Smooth muscle cell (in vitro differentiated cells): ENCODE results near the gene EGFL7. TPM values are rescaled to one million over a fixed set of nuclear protein-coding genes. Genes with fewer than 3 reads are reported as not detected.

Experiments used
- DNase-seq: peaks from one replicate; lab custom pipeline; 2025; ENCODE audit not compliant: unreplicated experiment; lab: John Stamatoyannopoulos, UW
- H2AFZ ChIP-seq: fragments of 200-600 bp; sonication (generic); 2 replicates; pipeline ENCODE4 v1.6.0; 2016; ENCODE audit warnings: antibody characterized with exemption, low read depth, mild to moderate bottlenecking
- H3F3A ChIP-seq: fragments of 200-600 bp; sonication (generic); 2 replicates; pipeline ENCODE4 v1.6.0; 2017; ENCODE audit warnings: antibody characterized with exemption, low read depth
- H3K27ac ChIP-seq: fragments of 200-600 bp; sonication (generic); 2 replicates; pipeline ENCODE4 v1.5.1; 2016; ENCODE audit warnings: low read depth, mild to moderate bottlenecking
- H3K27me3 ChIP-seq: fragments of 200-600 bp; sonication (generic); 2 replicates; pipeline ENCODE4 v1.6.1; 2016; ENCODE audit warnings: low read depth, mild to moderate bottlenecking
- H3K36me3 ChIP-seq: fragments of 200-600 bp; sonication (generic); 2 replicates; pipeline ENCODE4 v1.5.1; 2016; ENCODE audit warnings: low read depth
- H3K4me1 ChIP-seq: fragments of 200-600 bp; sonication (generic); 2 replicates; pipeline ENCODE4 v1.5.1; 2016; ENCODE audit warnings: low read depth
- H3K4me2 ChIP-seq: fragments of 200-600 bp; sonication (generic); 2 replicates; pipeline ENCODE4 v1.6.0; 2016; ENCODE audit warnings: mild to moderate bottlenecking
- H3K4me3 ChIP-seq: fragments of 200-600 bp; sonication (generic); 2 replicates; pipeline ENCODE4 v1.5.1; 2016; ENCODE audit warnings: mild to moderate bottlenecking
- H3K79me2 ChIP-seq: fragments of 200-600 bp; sonication (generic); 2 replicates; pipeline ENCODE4 v1.6.0; 2016; ENCODE audit warnings: low read depth, mild to moderate bottlenecking
- H3K9ac ChIP-seq: fragments of 200-600 bp; sonication (generic); 2 replicates; pipeline ENCODE4 v1.6.0; 2016; ENCODE audit warnings: low read depth
- H3K9me3 ChIP-seq: fragments of 200-600 bp; sonication (generic); replicated peaks from 2 replicates; pipeline ENCODE4 v1.5.1; 2016; ENCODE audit warnings: low read depth
- H4K20me1 ChIP-seq: fragments of 200-600 bp; sonication (generic); 2 replicates; pipeline ENCODE4 v1.6.0; 2016; ENCODE audit warnings: low read depth
- WGBS: methylation state at CpG from one replicate; pipeline ENCODE4 v1.1.7; 2016; ENCODE audit warnings: low lambda C conversion rate; 5-methylcytosine and 5-hydroxymethylcytosine counted together
- polyA plus RNA-seq: library from polyadenylated mRNA; unstranded; fragments of >200 nt; fragmentation: Nextera tagmentation; extraction: Ambion mirVana; gene quantifications from 2 replicates; pipeline ENCODE4 v1.2.1, GENCODE V29; 2016
- total RNA-seq: library from RNA; depleted of rRNA; stranded (reverse); fragments of >200 nt; gene quantifications from 2 replicates; pipeline ENCODE4 v1.2.3, GENCODE V29; 2014
- TF ChIP-seq, protein P1 (sequence below): fragments of 200-600 bp; sonication (generic); IDR thresholded peaks from 2 replicates; pipeline ENCODE4 v1.5.1; 2017; ENCODE audit warnings: borderline replicate concordance, mild to moderate bottlenecking, antibody characterized with exemption; ENCODE audit not compliant: insufficient read depth, poor library complexity, severe bottlenecking

Gene EGFL7
- total and polyA plus RNA-seq, 2 experiments from 2014 or later, result 61.8 to 239 TPM

DNA sequence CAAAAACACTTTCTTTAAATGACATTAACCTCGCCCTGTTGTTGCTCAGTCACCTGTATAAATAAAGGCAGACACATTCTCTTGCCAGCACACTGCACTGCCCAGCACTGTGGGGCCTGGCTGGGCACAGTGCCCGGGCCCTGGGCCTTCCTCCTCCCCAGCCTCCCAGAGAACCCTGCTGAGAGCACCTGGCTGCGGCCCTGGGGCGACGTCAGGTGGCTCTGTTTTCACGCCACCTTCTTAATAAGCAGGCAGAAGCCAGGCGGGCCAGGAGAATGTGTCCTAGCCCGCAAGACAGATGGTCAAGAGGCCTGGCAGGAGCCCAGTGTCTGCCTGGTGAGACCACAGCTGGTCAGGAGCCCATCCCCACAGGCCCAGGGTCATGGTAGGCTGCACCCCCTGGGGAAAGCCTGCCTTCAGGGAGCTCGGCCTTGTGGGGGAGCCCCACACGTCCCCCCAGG is 32.7 kb downstream of the EGFL7 start:
- Histone ChIP-seq H3K4me1 (no peaks in the 10 kb centered on the region), H3K4me3 (no peak overlapping the region), H3K79me2 (no peaks in the 10 kb centered on the region), H2AFZ (no peak overlapping the region), H3K36me3 (no peaks in the 10 kb centered on the region), H3K9ac (no peak overlapping the region), H3K27ac (no peak overlapping the region), H4K20me1 (no peaks in the 10 kb centered on the region), H3K4me2 (no peak overlapping the region), H3K27me3 (no peaks in the 10 kb centered on the region), H3F3A (no peaks in the 10 kb centered on the region), H3K9me3 (no peaks in the 10 kb centered on the region)
- TF ChIP-seq, protein P1, sequence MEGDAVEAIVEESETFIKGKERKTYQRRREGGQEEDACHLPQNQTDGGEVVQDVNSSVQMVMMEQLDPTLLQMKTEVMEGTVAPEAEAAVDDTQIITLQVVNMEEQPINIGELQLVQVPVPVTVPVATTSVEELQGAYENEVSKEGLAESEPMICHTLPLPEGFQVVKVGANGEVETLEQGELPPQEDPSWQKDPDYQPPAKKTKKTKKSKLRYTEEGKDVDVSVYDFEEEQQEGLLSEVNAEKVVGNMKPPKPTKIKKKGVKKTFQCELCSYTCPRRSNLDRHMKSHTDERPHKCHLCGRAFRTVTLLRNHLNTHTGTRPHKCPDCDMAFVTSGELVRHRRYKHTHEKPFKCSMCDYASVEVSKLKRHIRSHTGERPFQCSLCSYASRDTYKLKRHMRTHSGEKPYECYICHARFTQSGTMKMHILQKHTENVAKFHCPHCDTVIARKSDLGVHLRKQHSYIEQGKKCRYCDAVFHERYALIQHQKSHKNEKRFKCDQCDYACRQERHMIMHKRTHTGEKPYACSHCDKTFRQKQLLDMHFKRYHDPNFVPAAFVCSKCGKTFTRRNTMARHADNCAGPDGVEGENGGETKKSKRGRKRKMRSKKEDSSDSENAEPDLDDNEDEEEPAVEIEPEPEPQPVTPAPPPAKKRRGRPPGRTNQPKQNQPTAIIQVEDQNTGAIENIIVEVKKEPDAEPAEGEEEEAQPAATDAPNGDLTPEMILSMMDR, result no peak
- DNase-seq, result no peak
- WGBS, result 91% methylated on average over 10 of the region's 10 CpGs

DNA sequence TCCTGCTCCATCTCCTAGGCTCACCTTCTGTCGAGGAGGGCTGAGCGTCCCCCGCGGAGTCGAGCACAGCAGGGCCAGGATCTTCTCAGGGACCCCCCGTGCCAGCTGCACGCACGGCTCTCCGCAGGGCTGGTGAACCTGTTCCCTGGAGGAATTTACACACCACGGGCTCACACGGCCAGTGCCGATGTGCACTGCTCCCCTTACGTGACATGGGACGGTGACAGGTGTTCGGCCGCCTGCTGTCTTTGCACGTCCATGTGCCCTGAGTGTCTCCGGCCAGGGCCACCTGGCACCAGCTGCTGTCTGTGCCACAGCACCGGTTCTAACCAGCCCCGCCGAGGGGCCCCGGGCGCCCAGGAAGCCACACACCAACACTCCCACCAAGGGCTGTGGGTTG is 33.2 kb downstream of the EGFL7 start:
- Histone ChIP-seq H3K4me3 (no peak overlapping the region), H3F3A (no peaks in the 10 kb centered on the region), H3K9ac (no peak overlapping the region), H4K20me1 (no peaks in the 10 kb centered on the region), H3K4me2 (no peak overlapping the region), H3K79me2 (no peaks in the 10 kb centered on the region), H2AFZ (no peak overlapping the region), H3K27me3 (no peaks in the 10 kb centered on the region), H3K4me1 (no peaks in the 10 kb centered on the region), H3K9me3 (no peaks in the 10 kb centered on the region), H3K27ac (no peak overlapping the region), H3K36me3 (no peaks in the 10 kb centered on the region)
- no peak for DNase-seq
- TF ChIP-seq, protein P1, result no peak
- 94% methylated on average over 23 of the region's 23 CpGs for WGBS

DNA sequence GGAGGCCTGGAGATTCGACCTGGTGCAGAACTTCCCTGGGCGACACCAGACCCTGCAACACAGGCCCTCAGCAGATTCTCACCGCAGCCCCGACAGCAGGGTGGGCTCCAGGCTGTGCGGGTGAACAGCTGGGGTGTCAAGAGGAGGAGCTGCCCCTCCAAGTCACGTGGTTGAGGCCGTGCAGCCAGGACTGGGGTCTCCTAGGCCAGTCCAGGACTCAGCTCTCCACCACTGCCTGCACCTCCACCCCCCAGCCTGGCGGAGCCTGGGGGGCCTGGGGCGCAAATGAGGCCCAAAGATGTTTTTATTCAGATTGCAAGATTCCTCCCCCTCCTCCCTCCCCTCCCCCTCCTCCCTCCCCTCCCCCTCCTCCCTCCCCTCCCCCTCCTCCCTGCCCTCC is 33.8 kb downstream of the EGFL7 start:
- DNase-seq, result no peak
- Histone ChIP-seq H3K36me3 (no peaks in the 10 kb centered on the region), H3K27me3 (no peaks in the 10 kb centered on the region), H4K20me1 (no peaks in the 10 kb centered on the region), H3F3A (no peaks in the 10 kb centered on the region), H3K27ac (no peak overlapping the region), H3K9ac (no peak overlapping the region), H3K4me1 (no peaks in the 10 kb centered on the region), H3K9me3 (no peaks in the 10 kb centered on the region), H3K4me2 (no peak overlapping the region), H3K4me3 (no peak overlapping the region), H2AFZ (no peak overlapping the region), H3K79me2 (no peaks in the 10 kb centered on the region)
- TF ChIP-seq, protein P1, result no peak
- WGBS, result 93% methylated on average over 9 of the region's 9 CpGs

DNA sequence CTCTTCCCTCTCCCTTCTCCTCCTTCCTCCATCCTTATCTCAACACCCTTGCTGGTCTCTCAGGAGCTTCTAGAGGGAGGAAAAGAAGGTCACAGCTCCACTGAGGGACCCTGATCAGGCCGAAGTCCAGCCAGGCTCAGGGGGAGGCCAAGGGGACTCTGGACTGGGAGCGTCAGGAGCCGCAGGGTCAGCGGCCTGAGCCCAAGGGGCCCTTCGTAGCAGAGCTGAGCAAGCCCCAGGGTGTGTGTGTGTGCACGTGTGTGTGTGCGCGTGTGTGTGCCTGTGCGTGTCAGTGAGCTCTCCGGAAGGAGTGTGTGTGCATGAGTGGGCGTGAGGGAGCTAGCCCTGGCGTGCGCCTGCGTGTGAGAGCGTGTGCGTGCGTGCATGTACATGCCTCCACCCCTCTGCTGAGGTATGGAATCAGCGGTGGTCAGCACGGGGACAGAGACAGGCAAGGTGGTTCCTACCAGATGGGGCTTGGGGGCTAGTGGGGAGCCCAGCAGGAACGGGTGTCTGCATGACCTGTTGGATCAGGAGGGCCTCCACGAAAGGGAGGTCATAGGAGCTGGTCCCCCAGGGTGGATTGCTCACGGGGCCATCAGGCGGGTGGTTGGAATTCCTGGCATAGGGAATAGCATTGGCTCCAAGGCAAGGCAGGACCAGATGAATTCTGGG is 34.6 kb downstream of the EGFL7 start:
- TF ChIP-seq, protein P1, result no peak
- H3K79me2 ChIP-seq, result no peaks in the 10 kb centered on the region
- no peak overlapping the region for H2AFZ ChIP-seq
- H3K9ac ChIP-seq, result no peak overlapping the region
- H3K36me3 ChIP-seq, result no peaks in the 10 kb centered on the region
- H3K4me1 ChIP-seq, result no peaks in the 10 kb centered on the region
- no peaks in the 10 kb centered on the region for H3K9me3 ChIP-seq
- 90% methylated on average over 18 of the region's 23 CpGs for WGBS
- DNase-seq, result no peak
- no peak overlapping the region for H3K27ac ChIP-seq
- H3F3A ChIP-seq, result no peaks in the 10 kb centered on the region
- peaks cover 3% of the 10 kb centered on the region for H3K27me3 ChIP-seq
- no peak overlapping the region for H3K4me3 ChIP-seq
- H4K20me1 ChIP-seq, result no peaks in the 10 kb centered on the region
- no peak overlapping the region for H3K4me2 ChIP-seq
